Calu3 (cell line): ENCODE data around the gene CLEC20A. TPM values are rescaled to one million over a fixed set of nuclear protein-coding genes. Genes with fewer than 3 reads are reported as not detected.
A peak's percentile ranks its signal among the peaks of the same experiment; 100 is the strongest.

Source experiments
- BruUV-seq: library from RNA; stranded (reverse); fragments of 400-500 nt; replicated peaks from 2 replicates; lab custom pipeline; 2021; lab: Mats Ljungman, UMichigan
- CTCF ChIA-PET: fragments of 300-600 bp; sonication (Branson Sonifier 250); formaldehyde crosslinking; loops from one replicate; lab custom pipeline; 2022; ENCODE audit warnings: antibody characterized with exemption; lab: Charles Lee
- DNase-seq: peaks from one replicate; pipeline ENCODE4 v3.0.0; 2022
- H3K27ac Mint-ChIP-seq: one replicate; pipeline ENCODE4 v1.8.0; 2022; ENCODE audit warnings: mixed read lengths; ENCODE audit not compliant: unreplicated experiment
- H3K27me3 Mint-ChIP-seq: one replicate; pipeline ENCODE4 v1.8.0; 2022; ENCODE audit warnings: mixed read lengths; ENCODE audit not compliant: unreplicated experiment
- H3K36me3 Mint-ChIP-seq: one replicate; pipeline ENCODE4 v1.8.0; 2022; ENCODE audit warnings: mild to moderate bottlenecking, moderate library complexity, mixed read lengths; ENCODE audit not compliant: insufficient read depth, unreplicated experiment
- H3K4me1 Mint-ChIP-seq: one replicate; pipeline ENCODE4 v1.8.0; 2022; ENCODE audit warnings: mild to moderate bottlenecking, low read depth, mixed read lengths; ENCODE audit not compliant: unreplicated experiment
- H3K4me3 Mint-ChIP-seq: one replicate; pipeline ENCODE4 v1.8.0; 2022; ENCODE audit warnings: mild to moderate bottlenecking, low read depth, moderate library complexity, mixed read lengths; ENCODE audit not compliant: unreplicated experiment
- H3K9me3 Mint-ChIP-seq: one replicate; pipeline ENCODE4 v1.8.0; 2022; ENCODE audit warnings: low read depth, mixed read lengths; ENCODE audit not compliant: unreplicated experiment
- intact Hi-C: fragments of 100-400 bp; cut with micrococcal nuclease; formaldehyde crosslinking; loops from one replicate; pipeline ENCODE4 v1.10.0; 2022; ENCODE audit not compliant: unreplicated experiment
- total RNA-seq: library from RNA; stranded (reverse); gene quantifications from 2 replicates; pipeline ENCODE4 v1.2.3, GENCODE V29; 2022
- TF ChIP-seq, protein P1 (sequence below): fragments of 200-600 bp; IDR thresholded peaks from one replicate; pipeline ENCODE4 v1.8.0; 2022; ENCODE audit warnings: antibody characterized with exemption; ENCODE audit not compliant: unreplicated experiment

The CLEC20A gene
- total RNA-seq, 1 experiment from 2014 or later: not detected

GRCh38 chr1:178472531-178472930 is 24.2 kb downstream of the CLEC20A start:
- no peak for DNase-seq
- TF ChIP-seq, protein P1, sequence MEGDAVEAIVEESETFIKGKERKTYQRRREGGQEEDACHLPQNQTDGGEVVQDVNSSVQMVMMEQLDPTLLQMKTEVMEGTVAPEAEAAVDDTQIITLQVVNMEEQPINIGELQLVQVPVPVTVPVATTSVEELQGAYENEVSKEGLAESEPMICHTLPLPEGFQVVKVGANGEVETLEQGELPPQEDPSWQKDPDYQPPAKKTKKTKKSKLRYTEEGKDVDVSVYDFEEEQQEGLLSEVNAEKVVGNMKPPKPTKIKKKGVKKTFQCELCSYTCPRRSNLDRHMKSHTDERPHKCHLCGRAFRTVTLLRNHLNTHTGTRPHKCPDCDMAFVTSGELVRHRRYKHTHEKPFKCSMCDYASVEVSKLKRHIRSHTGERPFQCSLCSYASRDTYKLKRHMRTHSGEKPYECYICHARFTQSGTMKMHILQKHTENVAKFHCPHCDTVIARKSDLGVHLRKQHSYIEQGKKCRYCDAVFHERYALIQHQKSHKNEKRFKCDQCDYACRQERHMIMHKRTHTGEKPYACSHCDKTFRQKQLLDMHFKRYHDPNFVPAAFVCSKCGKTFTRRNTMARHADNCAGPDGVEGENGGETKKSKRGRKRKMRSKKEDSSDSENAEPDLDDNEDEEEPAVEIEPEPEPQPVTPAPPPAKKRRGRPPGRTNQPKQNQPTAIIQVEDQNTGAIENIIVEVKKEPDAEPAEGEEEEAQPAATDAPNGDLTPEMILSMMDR: no peak
- CTCF ChIA-PET: no interaction called here
- H3K27ac Mint-ChIP-seq: no peak overlapping the region
- intact Hi-C loops: no loop called here
- no TSS peak for BruUV-seq
- no peak overlapping the region for H3K4me3 Mint-ChIP-seq
- H3K36me3 Mint-ChIP-seq: no peaks in the 10 kb centered on the region
- no peaks in the 10 kb centered on the region for H3K4me1 Mint-ChIP-seq
- H3K9me3 Mint-ChIP-seq: no peaks in the 10 kb centered on the region
- H3K27me3 Mint-ChIP-seq: no peaks in the 10 kb centered on the region

GRCh38 chr1:178470411-178470960 is 26.3 kb downstream of the CLEC20A start:
- intact Hi-C loops: no loop called here
- Mint-ChIP-seq H3K27me3 (no peaks in the 10 kb centered on the region), H3K9me3 (no peaks in the 10 kb centered on the region), H3K27ac (no peak overlapping the region), H3K4me3 (no peak overlapping the region), H3K36me3 (no peaks in the 10 kb centered on the region), H3K4me1 (no peaks in the 10 kb centered on the region)
- BruUV-seq: no TSS peak
- TF ChIP-seq, protein P1: no peak
- CTCF ChIA-PET: interaction anchor here (1.4 kb wide), 1 partner anchor 160 kb away, joined by 4 read pairs; no protein-coding TSS in a partner anchor
- peak; percentile 28 for DNase-seq

DNA sequence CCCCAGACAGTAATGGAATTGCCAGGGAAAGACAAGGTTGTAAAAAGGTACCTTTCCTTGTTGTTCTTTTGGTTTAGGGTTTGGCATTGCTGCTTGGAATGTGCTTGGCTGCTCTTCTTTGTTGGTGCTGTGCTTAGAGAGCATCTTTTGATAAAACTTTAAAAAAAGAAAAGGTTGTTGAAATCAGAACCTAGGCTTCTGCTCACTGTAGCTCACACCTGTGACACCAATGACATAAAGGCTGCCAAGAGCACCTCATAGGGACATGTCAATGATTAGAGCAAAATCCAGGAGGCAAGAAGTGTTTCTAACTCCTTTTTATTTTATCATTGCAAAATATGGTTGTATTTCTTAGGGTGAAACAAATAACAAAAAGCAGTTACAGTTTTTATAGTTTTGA is 28.9 kb downstream of the CLEC20A start:
- Mint-ChIP-seq H3K9me3 (no peaks in the 10 kb centered on the region), H3K4me3 (no peak overlapping the region), H3K27me3 (no peaks in the 10 kb centered on the region), H3K36me3 (no peaks in the 10 kb centered on the region), H3K27ac (no peak overlapping the region), H3K4me1 (no peaks in the 10 kb centered on the region)
- DNase-seq: no peak
- CTCF ChIA-PET: no interaction called here
- intact Hi-C loops: no loop called here
- no TSS peak for BruUV-seq
- TF ChIP-seq, protein P1: no peak

- no peak overlapping the region for H3K27ac Mint-ChIP-seq
- TF ChIP-seq, protein P1: no peak
- DNase-seq: no peak
- BruUV-seq: no TSS peak
- no peaks in the 10 kb centered on the region for H3K36me3 Mint-ChIP-seq
- no peaks in the 10 kb centered on the region for H3K9me3 Mint-ChIP-seq
- intact Hi-C loops: no loop called here
- peaks cover 9% of the 10 kb centered on the region for H3K4me1 Mint-ChIP-seq
- CTCF ChIA-PET: interaction anchor here (0.6 kb wide), 1 partner anchor 145 kb away, joined by 3 read pairs; no protein-coding TSS in a partner anchor
- H3K27me3 Mint-ChIP-seq: no peaks in the 10 kb centered on the region
- no peak overlapping the region for H3K4me3 Mint-ChIP-seq
Measured at GRCh38 chr1:178465011-178465410, 31.8 kb downstream of the CLEC20A start.
